ELF-1 (cell line): ENCODE results near the gene GLG1.

Experiments
- DNase-seq: peaks from one replicate; pipeline ENCODE4 v3.0.0-alpha.2; 2016; ENCODE audit warnings: low read depth, low spot score

Gene GLG1

DNA sequence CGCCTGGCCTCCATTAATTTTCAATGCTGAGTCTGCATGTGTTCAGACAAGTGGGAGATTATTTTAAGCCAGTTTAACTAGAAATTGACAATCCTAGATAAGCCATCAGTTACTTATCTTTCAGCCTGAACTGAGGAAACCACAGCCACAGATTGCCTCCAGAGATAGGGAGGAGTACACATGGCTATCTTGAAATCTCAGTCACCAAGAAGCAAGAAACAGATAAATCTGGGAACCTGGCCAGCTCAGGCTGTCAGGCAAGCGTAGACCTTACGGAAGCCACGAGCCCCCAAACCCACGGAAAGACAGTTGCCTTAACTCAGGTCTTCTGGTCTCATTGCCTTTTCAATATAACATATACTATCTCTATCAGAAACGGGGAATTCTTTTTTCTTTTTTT lies 2.0 kb upstream of the GLG1 start:
- DNase-seq = no peak

GRCh38 chr16:74608381-74608780 lies 1.5 kb upstream of the GLG1 start:
- DNase-seq = no peak

- DNase-seq = peak; percentile 44
Observed at GRCh38 chr16:74607962-74608356, 1.0 kb upstream of the GLG1 start.

GRCh38 chr16:74607310-74607961 lies 522 bp upstream of the GLG1 start:
- no peak for DNase-seq

- DNase-seq = no peak
Observed at GRCh38 chr16:74605746-74606520, 981 bp downstream of the GLG1 start.

- DNase-seq = no peak
Observed at GRCh38 chr16:74605332-74605731, 1.6 kb downstream of the GLG1 start.

GRCh38 chr16:74603848-74604247 lies 3.1 kb downstream of the GLG1 start:
- DNase-seq = peak; percentile 56

GRCh38 chr16:74601126-74601871 lies 5.6 kb downstream of the GLG1 start:
- DNase-seq = no peak

DNA sequence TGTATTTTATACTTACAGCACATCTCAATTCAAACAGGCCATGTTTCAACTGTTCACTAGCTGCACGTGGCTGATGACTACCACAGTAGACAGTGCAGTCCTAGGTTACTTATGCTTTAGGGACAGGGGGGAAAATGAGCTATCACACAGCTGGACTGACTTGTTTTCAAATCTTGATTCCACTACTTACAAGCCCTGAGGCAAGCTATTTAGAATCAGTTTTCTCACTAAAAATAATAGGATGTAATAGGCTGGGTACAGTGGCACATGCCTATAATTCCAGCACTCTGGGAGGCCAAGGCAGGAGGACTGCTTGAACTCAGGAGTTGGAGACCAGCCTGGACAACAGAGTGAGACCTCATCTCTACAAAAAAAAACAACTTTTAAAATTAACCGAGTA lies 10.3 kb downstream of the GLG1 start:
- DNase-seq = no peak

- peak; percentile 10 for DNase-seq
Observed at GRCh38 chr16:74592847-74593246, 14.1 kb downstream of the GLG1 start.

GRCh38 chr16:74591876-74592650 lies 14.9 kb downstream of the GLG1 start:
- no peak for DNase-seq

DNA sequence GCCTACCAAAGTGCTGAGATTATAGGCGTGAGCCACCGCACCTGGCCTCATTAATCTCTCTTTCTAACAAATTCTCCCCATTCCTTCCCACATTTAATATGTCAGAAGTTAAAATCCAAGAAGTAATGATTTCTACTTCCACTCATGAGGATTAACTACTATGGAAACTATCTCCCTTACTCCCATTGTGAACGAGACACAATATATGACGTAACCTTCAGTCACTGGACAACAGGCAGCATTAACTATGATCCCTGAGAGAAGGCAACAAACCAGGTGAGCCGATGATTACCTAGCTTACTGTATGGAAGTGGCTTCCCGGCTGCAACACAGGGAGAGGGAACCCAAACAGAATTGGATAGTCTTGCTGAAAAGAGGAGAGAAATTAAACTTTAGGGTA lies 20.0 kb downstream of the GLG1 start:
- no peak for DNase-seq

DNA sequence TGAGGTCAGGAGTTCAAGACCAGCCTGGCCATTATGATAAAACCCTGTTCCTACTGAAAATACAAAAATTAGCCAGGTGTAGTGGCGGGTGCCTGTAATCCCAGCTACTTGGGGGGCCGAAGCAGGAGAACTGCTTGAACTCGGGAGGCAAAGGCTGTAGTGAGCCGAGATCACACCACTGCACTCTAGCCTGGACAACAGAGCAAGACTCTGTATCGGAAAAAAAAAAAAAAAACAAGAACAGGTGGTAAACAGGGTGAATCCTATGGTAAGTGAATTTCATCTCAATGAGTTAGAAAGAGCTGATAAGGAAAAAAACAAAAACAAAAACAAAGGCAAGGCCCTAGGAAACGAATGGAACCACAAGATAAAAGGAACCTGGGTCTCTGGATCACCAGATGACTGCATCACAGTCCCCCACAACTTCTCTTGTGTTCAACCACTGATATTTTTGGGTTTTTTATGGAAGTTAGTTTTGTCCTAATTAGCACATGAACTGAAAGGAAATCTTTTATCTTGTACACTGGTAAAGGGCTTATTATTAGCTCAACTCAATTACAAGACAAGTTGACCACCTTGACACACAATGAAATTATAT lies 21.0 kb downstream of the GLG1 start:
- no peak for DNase-seq

GRCh38 chr16:74583926-74584666 lies 22.8 kb downstream of the GLG1 start:
- DNase-seq = no peak

- DNase-seq = no peak
Observed at GRCh38 chr16:74582970-74583369, 23.9 kb downstream of the GLG1 start.

GRCh38 chr16:74580833-74581232 lies 26.1 kb downstream of the GLG1 start:
- no peak for DNase-seq

- no peak for DNase-seq
Observed at GRCh38 chr16:74578838-74579237, 28.1 kb downstream of the GLG1 start.

DNA sequence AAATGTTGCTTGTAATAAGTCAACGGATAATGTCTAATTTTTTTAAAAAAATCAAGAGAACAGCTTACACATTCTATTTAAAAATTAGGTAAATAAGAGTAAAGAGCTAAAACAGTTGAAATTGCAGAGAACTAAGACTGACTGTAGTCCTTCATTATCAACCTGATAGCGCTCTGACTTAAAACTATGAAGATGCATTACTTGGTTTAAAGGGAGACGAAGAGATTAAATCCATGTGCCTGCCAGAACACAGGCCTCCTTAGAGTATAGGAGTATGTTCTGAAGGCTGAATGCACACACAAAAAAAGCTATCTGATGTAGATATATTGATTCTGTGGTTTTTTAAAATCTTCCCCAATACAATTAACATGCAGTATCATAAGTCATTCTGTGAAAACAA lies 28.5 kb downstream of the GLG1 start:
- DNase-seq = no peak

- no peak for DNase-seq
Observed at GRCh38 chr16:74577882-74578366, 29.0 kb downstream of the GLG1 start.

DNA sequence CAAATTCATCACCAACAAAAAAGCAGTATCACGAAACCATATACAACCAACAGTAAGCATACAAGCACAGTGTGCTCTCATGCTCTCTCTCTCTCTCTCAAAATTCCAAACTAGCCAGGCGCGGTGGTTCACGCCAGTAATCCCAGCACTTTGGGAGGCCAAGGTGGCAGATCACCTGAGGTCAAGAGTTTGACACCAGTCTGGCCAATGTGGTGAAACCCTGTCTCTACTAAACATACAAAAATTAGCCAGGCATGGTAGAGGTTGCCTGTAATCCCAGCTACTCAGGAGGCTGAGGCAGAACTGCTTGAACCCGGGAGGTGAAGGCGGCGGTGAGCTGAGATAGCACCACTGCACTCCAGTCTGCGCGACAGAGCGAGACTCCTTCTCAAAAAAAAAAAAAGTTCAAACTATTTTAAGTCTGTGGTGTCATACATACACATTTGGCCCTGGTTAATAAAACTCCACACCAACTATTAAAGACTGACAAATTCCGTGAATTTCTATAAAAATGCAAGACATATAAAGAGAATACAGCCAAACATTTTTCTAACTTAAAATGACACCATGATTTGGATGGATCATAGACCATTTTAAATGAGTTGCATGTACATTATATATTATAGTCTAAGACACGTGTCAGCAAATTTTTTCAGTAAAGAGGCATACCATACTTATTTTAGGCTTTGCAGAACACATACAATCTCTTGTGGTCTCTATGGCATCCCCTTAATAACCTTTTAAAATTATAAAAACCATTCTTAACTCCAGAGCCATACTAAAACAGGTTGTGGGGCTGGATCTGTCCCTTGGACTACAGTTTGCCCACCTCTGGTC lies 30.9 kb downstream of the GLG1 start:
- no peak for DNase-seq
